Prostate gland (tissue), 1 donor: Measurements from ENCODE around the gene RASL10B.

Source experiments
- POLR2A ChIP-seq: fragments of 450-650 bp; IDR thresholded peaks from one replicate; pipeline ENCODE4 v1.6.1; 2016; ENCODE audit warnings: antibody characterized with exemption, mild to moderate bottlenecking
- POLR2AphosphoS5 ChIP-seq: sonication (generic); formaldehyde crosslinking; IDR thresholded peaks from one replicate; pipeline ENCODE4 v1.6.1; 2017; ENCODE audit warnings: antibody characterized with exemption

DNA sequence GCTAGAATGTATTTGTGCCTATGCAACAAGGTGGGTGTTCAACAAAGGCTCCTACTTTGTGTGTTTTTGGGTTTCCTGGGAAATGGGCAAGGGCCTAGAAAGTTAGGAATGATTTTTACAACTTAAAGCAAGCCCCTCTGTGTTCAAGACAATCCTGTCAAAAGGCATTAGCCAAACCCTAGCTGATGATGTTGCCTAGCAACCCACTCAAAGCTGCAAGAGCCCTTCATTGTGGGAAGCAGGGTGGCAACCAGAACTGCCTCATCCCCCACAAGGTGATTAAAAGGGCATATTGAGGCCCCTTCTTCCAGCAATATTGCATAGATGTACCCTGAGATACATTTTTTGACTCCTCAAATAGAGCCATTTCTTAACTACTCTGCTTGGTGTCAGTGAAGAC is 16.0 kb upstream of the RASL10B start:
- TF ChIP-seq POLR2A (no peak), POLR2AphosphoS5 (no peak)
